Measurements from ENCODE around the gene FAM200A.
"Not testable (repeated sequence)": the region's sequence is repeated elsewhere in the genome, so short reads cannot be mapped to it uniquely, and the experiment has no call there.

The FAM200A gene

GRCh38 chr7:99551767-99552463 lies at the start of gene FAM200A:
Gene FAM200A (minus strand): TSS chr7:99552114. CDS start chr7:99548407, 3,707 bp downstream.
- peak; percentile 76 for DNase-seq (ENCODE audit: low read depth)

- DNase-seq (ENCODE audit: low read depth), result no peak
Measured at GRCh38 chr7:99599836-99600235, 47.9 kb upstream of the FAM200A start.

- no peak for DNase-seq (ENCODE audit: low read depth)
Measured at GRCh38 chr7:99597762-99598501, 46.0 kb upstream of the FAM200A start, which contains the start of gene TMEM225B. Gene TMEM225B (plus strand): TSS chr7:99598267. CDS start chr7:99604389, 6,122 bp downstream.

- DNase-seq (ENCODE audit: low read depth), result no peak
Measured at GRCh38 chr7:99596408-99596955, 44.6 kb upstream of the FAM200A start.

GRCh38 chr7:99594948-99595745 lies 43.2 kb upstream of the FAM200A start:
- no peak for DNase-seq (ENCODE audit: low read depth)

- no peak for DNase-seq (ENCODE audit: low read depth)
Measured at GRCh38 chr7:99588868-99589267, 37.0 kb upstream of the FAM200A start.

GRCh38 chr7:99580778-99581332 lies 28.9 kb upstream of the FAM200A start:
- not testable (repeated sequence) for DNase-seq (ENCODE audit: low read depth)

- peak; percentile 26 for DNase-seq (ENCODE audit: low read depth)
Measured at GRCh38 chr7:99579956-99580777, 28.3 kb upstream of the FAM200A start.

GRCh38 chr7:99579281-99579955 lies 27.5 kb upstream of the FAM200A start:
- no peak for DNase-seq (ENCODE audit: low read depth)

GRCh38 chr7:99576251-99576650 lies 24.3 kb upstream of the FAM200A start:
- DNase-seq (ENCODE audit: low read depth), result no peak

GRCh38 chr7:99573257-99573656 lies 21.3 kb upstream of the FAM200A start:
- DNase-seq (ENCODE audit: low read depth), result no peak

GRCh38 chr7:99571768-99572167 lies 19.9 kb upstream of the FAM200A start:
- DNase-seq (ENCODE audit: low read depth), result no peak

- DNase-seq (ENCODE audit: low read depth), result not testable (repeated sequence)
Measured at GRCh38 chr7:99568770-99569169, 16.9 kb upstream of the FAM200A start.

GRCh38 chr7:99563650-99564049 lies 11.7 kb upstream of the FAM200A start:
- DNase-seq (ENCODE audit: low read depth), result no peak

- DNase-seq (ENCODE audit: low read depth), result peak; percentile 38
Measured at GRCh38 chr7:99562832-99563231, 10.9 kb upstream of the FAM200A start.

- no peak for DNase-seq (ENCODE audit: low read depth)
Measured at GRCh38 chr7:99562114-99562784, 10.3 kb upstream of the FAM200A start.

GRCh38 chr7:99561737-99562051 lies 9.8 kb upstream of the FAM200A start:
- DNase-seq (ENCODE audit: low read depth), result no peak

GRCh38 chr7:99560834-99561736 lies 9.2 kb upstream of the FAM200A start:
- no peak for DNase-seq (ENCODE audit: low read depth)

Data from activated T-cell treated with anti-CD3 and anti-CD28 coated beads for 24 hours (primary cell).